Tibial nerve (tissue), 4 donors: ENCODE results near the gene PNPLA7.
"Not testable (repeated sequence)": the region's sequence is repeated elsewhere in the genome, so short reads cannot be mapped to it uniquely, and the experiment has no call there.

Experiments
- CTCF ChIP-seq, 5 experiments: fragments of 200-600 bp in 3 of 5; fragments of 450-650 bp in 2 of 5; sonication (generic) in 3 of 5; IDR thresholded peaks; one replicate each; pipeline ENCODE4 v1.5.1; 2016 to 2019; ENCODE audit warnings: antibody characterized with exemption in 5 of 5, mild to moderate bottlenecking in 3 of 5, moderate library complexity in 2 of 5
- EP300 ChIP-seq, 2 donors: sonication (generic); formaldehyde crosslinking; IDR thresholded peaks; one replicate each; pipeline ENCODE4 v1.6.1; 2017; ENCODE audit warnings: antibody characterized with exemption in 2 of 2, mild to moderate bottlenecking in 1 of 2
- POLR2A ChIP-seq, 2 donors: fragments of 450-650 bp; IDR thresholded peaks; one replicate each; pipeline ENCODE4 v1.6.1; 2017; ENCODE audit warnings: antibody characterized with exemption in 2 of 2, mild to moderate bottlenecking in 2 of 2, moderate library complexity in 2 of 2

GRCh38 chr9:137513801-137514570, 36.2 kb downstream of the PNPLA7 start:
- not testable (repeated sequence) for TF ChIP-seq CTCF, POLR2A, EP300 (IDR thresholded peaks at IDR 0.05)
